ENCODE results near the gene OR51G2. TPM values are rescaled to one million over a fixed set of nuclear protein-coding genes. Genes with fewer than 3 reads are reported as not detected.

OR51G2 gene
- total RNA-seq, 1 donor from 2014 or later = not detected

- DNase-seq (ENCODE audit: missing footprints) (no peak), ATAC-seq (no peak)
- intact Hi-C loops (cut with DNase I) = no loop called here
Measured at GRCh38 chr11:4881860-4882500, 37.2 kb downstream of the OR51G2 start, which contains the start of gene OR51T1. OR51T1 (plus strand) TSS chr11:4881900; CDS start chr11:4881900, 0 bp downstream.

- ATAC-seq = no peak
- intact Hi-C loops (cut with DNase I) = no loop called here
- DNase-seq (ENCODE audit: missing footprints) = no peak
Measured at GRCh38 chr11:4881188-4881587, 38.0 kb downstream of the OR51G2 start.

- no peak for ATAC-seq
- intact Hi-C loops (cut with DNase I) = no loop called here
- no peak for DNase-seq (ENCODE audit: missing footprints)
Measured at GRCh38 chr11:4865855-4866254, 53.3 kb downstream of the OR51G2 start.

GRCh38 chr11:4863876-4864275 is 55.3 kb downstream of the OR51G2 start:
- no peak for DNase-seq (ENCODE audit: missing footprints)
- intact Hi-C loops (cut with DNase I) = no loop called here
- peak; percentile 42 for ATAC-seq

Other genes with a start within 250 kb of the OR51G2 start
- 0.30 TPM for gene OR51E2, start 221.5 kb downstream of the OR51G2 start, total RNA-seq
- not detected for gene MMP26, start 214.6 kb downstream of the OR51G2 start, total RNA-seq
- gene OR51F1, start 149.4 kb downstream of the OR51G2 start, total RNA-seq = not detected
- gene OR52R1, start 115.0 kb downstream of the OR51G2 start, total RNA-seq = not detected
- gene OR51F2, start 98.0 kb downstream of the OR51G2 start, total RNA-seq = not detected
- not detected for gene OR51S1, start 70.1 kb downstream of the OR51G2 start, total RNA-seq
- gene OR51T1, start 37.5 kb downstream of the OR51G2 start, total RNA-seq = not detected
- gene OR51A7, start 15.6 kb downstream of the OR51G2 start, total RNA-seq = not detected
- gene OR51G1, start 5.0 kb upstream of the OR51G2 start, total RNA-seq = not detected
- gene OR51A4, start 28.3 kb upstream of the OR51G2 start, total RNA-seq = not detected
- gene OR51A2, start 36.4 kb upstream of the OR51G2 start, total RNA-seq = not detected
- gene OR51L1, start 75.5 kb upstream of the OR51G2 start, total RNA-seq = not detected
- not detected for gene OR52J3, start 127.2 kb upstream of the OR51G2 start, total RNA-seq
- gene OR52E2, start 140.3 kb upstream of the OR51G2 start, total RNA-seq = not detected
- not detected for gene OR52E1, start 150.2 kb upstream of the OR51G2 start, total RNA-seq
- gene OR52A5, start 219.0 kb upstream of the OR51G2 start, total RNA-seq = not detected
- not detected for gene OR52A1, start 235.4 kb upstream of the OR51G2 start, total RNA-seq